ENCODE results near the gene BMF.
"Not testable (repeated sequence)": the region's sequence is repeated elsewhere in the genome, so short reads cannot be mapped to it uniquely, and the experiment has no call there.

BMF gene

GRCh38 chr15:40128766-40129660, 20.3 kb upstream of the BMF start:
- in situ Hi-C loops (cut with MboI; ENCODE audit: low sequenced_read_pairs) = no loop called here

- in situ Hi-C loops (cut with MboI; ENCODE audit: low sequenced_read_pairs) = no loop called here
Measured at GRCh38 chr15:40125950-40126349, 17.3 kb upstream of the BMF start.

- in situ Hi-C loops (cut with MboI; ENCODE audit: low sequenced_read_pairs) = not testable (repeated sequence)
Measured at GRCh38 chr15:40124807-40125285, 16.2 kb upstream of the BMF start.

- in situ Hi-C loops (cut with MboI; ENCODE audit: low sequenced_read_pairs) = not testable (repeated sequence)
Measured at GRCh38 chr15:40124333-40124732, 15.7 kb upstream of the BMF start.

- in situ Hi-C loops (cut with MboI; ENCODE audit: low sequenced_read_pairs) = not testable (repeated sequence)
Measured at GRCh38 chr15:40123863-40124262, 15.2 kb upstream of the BMF start.

GRCh38 chr15:40122989-40123388, 14.3 kb upstream of the BMF start:
- in situ Hi-C loops (cut with MboI; ENCODE audit: low sequenced_read_pairs) = not testable (repeated sequence)

- in situ Hi-C loops (cut with MboI; ENCODE audit: low sequenced_read_pairs) = no loop called here
Measured at GRCh38 chr15:40121911-40122638, 13.4 kb upstream of the BMF start.

- in situ Hi-C loops (cut with MboI; ENCODE audit: low sequenced_read_pairs) = no loop called here
Measured at GRCh38 chr15:40118473-40118872, 9.8 kb upstream of the BMF start.

- in situ Hi-C loops (cut with MboI; ENCODE audit: low sequenced_read_pairs) = no loop called here
Measured at GRCh38 chr15:40115670-40116093, 7.0 kb upstream of the BMF start.

- in situ Hi-C loops (cut with MboI; ENCODE audit: low sequenced_read_pairs) = not testable (repeated sequence)
Measured at GRCh38 chr15:40115106-40115505, 6.4 kb upstream of the BMF start.

- in situ Hi-C loops (cut with MboI; ENCODE audit: low sequenced_read_pairs) = no loop called here
Measured at GRCh38 chr15:40114218-40114617, 5.5 kb upstream of the BMF start.

GRCh38 chr15:40112789-40113188, 4.1 kb upstream of the BMF start:
- in situ Hi-C loops (cut with MboI; ENCODE audit: low sequenced_read_pairs) = no loop called here

GRCh38 chr15:40111888-40112287, 3.2 kb upstream of the BMF start:
- in situ Hi-C loops (cut with MboI; ENCODE audit: low sequenced_read_pairs) = no loop called here

- in situ Hi-C loops (cut with MboI; ENCODE audit: low sequenced_read_pairs) = no loop called here
Measured at GRCh38 chr15:40110866-40111550, 2.3 kb upstream of the BMF start.

- in situ Hi-C loops (cut with MboI; ENCODE audit: low sequenced_read_pairs) = no loop called here
Measured at GRCh38 chr15:40108061-40108854, 421 bp downstream of the BMF start.

GRCh38 chr15:40106203-40107161, 2.2 kb downstream of the BMF start:
- in situ Hi-C loops (cut with MboI; ENCODE audit: low sequenced_read_pairs) = no loop called here

GRCh38 chr15:40105517-40106202, 3.0 kb downstream of the BMF start:
- in situ Hi-C loops (cut with MboI; ENCODE audit: low sequenced_read_pairs) = no loop called here

GRCh38 chr15:40104865-40105516, 3.7 kb downstream of the BMF start:
- in situ Hi-C loops (cut with MboI; ENCODE audit: low sequenced_read_pairs) = no loop called here
